ENCODE data around the gene UBE2F.

GRCh38 chr2:237944302-237944701 lies 22.5 kb upstream of the UBE2F start:
- TF ChIP-seq FOXM1 (IDR thresholded peaks at IDR 0.05; ENCODE audit: borderline replicate concordance) (no peak), BHLHE40 (IDR thresholded peaks at IDR 0.05; ENCODE audit: borderline replicate concordance) (no peak), PKNOX1 (IDR thresholded peaks at IDR 0.05) (no peak), HDGF (IDR thresholded peaks at IDR 0.05; ENCODE audit: borderline replicate concordance) (no peak), LEF1 (IDR thresholded peaks at IDR 0.05; ENCODE audit: borderline replicate concordance) (no peak), FOXK2 (IDR thresholded peaks at IDR 0.05) (no peak)
